ENCODE results near the gene OAS2. TPM values are rescaled to one million over a fixed set of nuclear protein-coding genes. Genes with fewer than 3 reads are reported as not detected.

Gene OAS2
- total and polyA plus RNA-seq, 8 donors: 8.5 to 25.1 (median 11.8) TPM; not detected in 1

DNA sequence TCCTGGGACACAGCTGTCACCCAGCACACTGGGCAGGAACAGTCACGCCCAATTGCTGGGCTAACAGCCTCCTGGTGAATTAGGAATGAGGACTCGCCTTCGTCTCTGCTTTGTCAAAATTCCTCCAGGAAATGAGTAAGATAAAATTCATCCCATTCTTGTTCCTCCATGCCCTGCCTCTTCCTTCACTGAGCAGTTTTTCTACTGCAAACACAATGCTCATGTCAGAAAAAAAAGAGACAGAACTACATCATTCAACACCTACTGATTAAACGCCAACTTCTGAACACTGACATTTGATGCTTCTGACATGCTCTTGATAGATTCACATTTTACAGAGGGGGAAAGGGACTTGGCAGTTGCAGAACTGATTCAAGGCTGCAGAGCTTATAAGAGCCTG is 40.7 kb downstream of the OAS2 start:
- Histone ChIP-seq H3K36me3 (no peaks in the 10 kb centered on the region), H3K27me3 (no peaks in the 10 kb centered on the region), H3K4me3 (no peak overlapping the region), H3K27ac (no peak overlapping the region), H3K9me3 (no peaks in the 10 kb centered on the region), H3K4me1 (no peaks in the 10 kb centered on the region)
- intact Hi-C loops (cut with DNase I; ENCODE audit: low total_unique reads): no loop called here
- WGBS, 5 donors: 43 to 62% (median 53%) methylated on average over 4 of the region's 4 CpGs
- no peak for TF ChIP-seq POLR2A (IDR thresholded peaks at IDR 0.05)
- TF ChIP-seq CTCF (IDR thresholded peaks at IDR 0.05): no peak
- no peak for TF ChIP-seq POLR2AphosphoS5 (IDR thresholded peaks at IDR 0.05)
- TF ChIP-seq EP300 (IDR thresholded peaks at IDR 0.05): no peak
- DNase-seq: no peak

- Histone ChIP-seq H3K4me1 (no peaks in the 10 kb centered on the region), H3K36me3 (no peaks in the 10 kb centered on the region), H3K27ac (no peak overlapping the region), H3K27me3 (no peaks in the 10 kb centered on the region), H3K9me3 (no peaks in the 10 kb centered on the region), H3K4me3 (no peak overlapping the region)
- DNase-seq: no peak
- WGBS, 5 donors: 53 to 84% (median 71%) methylated on average over 1 of the region's 1 CpG
- TF ChIP-seq EP300 (IDR thresholded peaks at IDR 0.05) (no peak), CTCF (IDR thresholded peaks at IDR 0.05) (no peak), POLR2A (IDR thresholded peaks at IDR 0.05) (no peak)
- intact Hi-C loops (cut with DNase I; ENCODE audit: low total_unique reads): loop anchor here (10.0 kb wide), 1 partner anchor 127 kb away; no protein-coding TSS in a partner anchor
Measured at GRCh38 chr12:113021500-113021899, 43.2 kb downstream of the OAS2 start.

GRCh38 chr12:113022563-113023297 is 44.4 kb downstream of the OAS2 start:
- H3K4me3 ChIP-seq: no peak overlapping the region
- no peak for TF ChIP-seq CTCF (IDR thresholded peaks at IDR 0.05)
- no peak for TF ChIP-seq POLR2AphosphoS5 (IDR thresholded peaks at IDR 0.05)
- no peak for TF ChIP-seq EP300 (IDR thresholded peaks at IDR 0.05)
- TF ChIP-seq POLR2A (IDR thresholded peaks at IDR 0.05): no peak
- DNase-seq: no peak
- H3K9me3 ChIP-seq: no peaks in the 10 kb centered on the region
- H3K36me3 ChIP-seq: no peaks in the 10 kb centered on the region
- intact Hi-C loops (cut with DNase I; ENCODE audit: low total_unique reads): loop anchor here (10.0 kb wide), 1 partner anchor 128 kb away; no protein-coding TSS in a partner anchor
- H3K27ac ChIP-seq: no peak overlapping the region
- no peaks in the 10 kb centered on the region for H3K27me3 ChIP-seq
- WGBS, 5 donors: 86 to 94% (median 91%) methylated on average over 3 of the region's 3 CpGs
- H3K4me1 ChIP-seq: no peaks in the 10 kb centered on the region

DNA sequence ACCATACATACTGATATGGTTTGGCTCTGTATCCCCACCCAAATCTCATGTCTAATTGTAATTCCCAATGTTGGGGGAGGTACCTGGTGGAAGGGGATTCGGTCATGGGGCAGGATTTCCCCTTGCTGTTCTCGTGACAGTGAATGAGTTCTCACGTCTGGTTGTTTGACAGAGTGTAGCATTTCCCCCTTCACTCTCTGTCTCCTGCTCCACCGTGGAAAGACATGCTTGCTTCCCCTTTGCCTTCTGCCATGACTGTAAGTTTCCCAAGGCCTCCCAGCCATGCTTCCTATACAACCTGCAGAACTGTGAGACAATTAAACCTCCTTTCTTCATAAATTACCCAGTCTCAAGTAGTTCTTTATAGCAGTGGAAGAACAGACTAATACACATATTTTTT is 49.4 kb downstream of the OAS2 start:
- TF ChIP-seq EP300 (IDR thresholded peaks at IDR 0.05) (no peak), CTCF (IDR thresholded peaks at IDR 0.05) (no peak)
- WGBS, 5 donors: 57 to 74% (median 60%) methylated on average over 4 of the region's 4 CpGs

More for the DNA sequence above, 49.4 kb downstream of the OAS2 start:
- Histone ChIP-seq H3K4me3 (no peak overlapping the region), H3K9me3 (no peaks in the 10 kb centered on the region), H3K4me1 (peaks cover 0 to 3% (median 0%) of the 10 kb centered on the region in 4 donors), H3K36me3 (no peaks in the 10 kb centered on the region), H3K27me3 (peaks cover 0 to 4% (median 0%) of the 10 kb centered on the region in 3 donors), H3K27ac (no peak overlapping the region)
- DNase-seq: no peak
- intact Hi-C loops (cut with DNase I; ENCODE audit: low total_unique reads): loop anchor here (10.0 kb wide), 1 partner anchor 133 kb away; no protein-coding TSS in a partner anchor

Data from stomach (tissue), 9 donors.